Measurements from ENCODE around the gene MARF1. TPM values are rescaled to one million over a fixed set of nuclear protein-coding genes. Genes with fewer than 3 reads are reported as not detected.
A peak's percentile ranks its signal among the peaks of the same experiment; 100 is the strongest.
"Not testable (repeated sequence)": the region's sequence is repeated elsewhere in the genome, so short reads cannot be mapped to it uniquely, and the experiment has no call there.

The MARF1 gene
- polyA plus RNA-seq, 3 donors = 5.7 to 39.9 (median 9.8) TPM

GRCh38 chr16:15672514-15673167, 29.7 kb upstream of the MARF1 start:
- peaks cover 54% of the 10 kb centered on the region for H3K4me1 Mint-ChIP-seq
- peak overlapping the region; percentile 26 to 69 (median 32) for H3K4me3 ChIP-seq (replicated peaks in 1 of 3; ENCODE audit: low read depth in 2 of 3, low read length in 3 of 3)
- peak overlapping the region; percentile 97 to 98 for H3K27ac ChIP-seq (ENCODE audit: low read depth in 1 of 2, low read length in 2 of 2)
- no peaks in the 10 kb centered on the region for H3K9me3 ChIP-seq (replicated peaks in 1 of 2; ENCODE audit: control insufficient read depth in 1 of 2, insufficient read depth in 1 of 2, low read length in 2 of 2)
- peak overlapping the region; percentile 98 to 99 (median 99) for H3K27ac Mint-ChIP-seq
- intact Hi-C loops (cut with micrococcal nuclease) = loop anchor here in 1 of 2 donors (2.0 to 10.0 kb wide), 2 partner anchors 30 to 78 kb away; partner anchors contain the start of gene MARF1
- peaks cover 0 to 7% (median 2%) of the 10 kb centered on the region in 3 donors for H3K27me3 Mint-ChIP-seq (ENCODE audit: low read depth in 3 of 3)
- peaks cover 45 to 81% of the 10 kb centered on the region in 2 donors for H3K36me3 Mint-ChIP-seq
- peak overlapping the region; percentile 46 for H2AFZ ChIP-seq (ENCODE audit: insufficient read depth, low read depth, low read length, poor library complexity, severe bottlenecking)
- peaks cover 0 to 2% (median 0%) of the 10 kb centered on the region in 7 donors for H3K9me3 Mint-ChIP-seq
- H3K79me2 ChIP-seq (ENCODE audit: insufficient read depth, low read length) = peaks cover 73% of the 10 kb centered on the region
- H3K4me2 ChIP-seq (replicated peaks; ENCODE audit: extremely low read depth, low read length, poor library complexity, severe bottlenecking) = peak overlapping the region; percentile 65
- H3K27me3 ChIP-seq (ENCODE audit: control insufficient read depth in 2 of 2, insufficient read depth in 2 of 2, low read length in 2 of 2) = no peaks in the 10 kb centered on the region
- WGBS (ENCODE audit: insufficient coverage) = 3% methylated on average over 13 of the region's 20 CpGs
- TF ChIP-seq CTCF (IDR thresholded peaks at IDR 0.05) = no peak
- peak overlapping the region; percentile 80 for H3K9ac ChIP-seq (ENCODE audit: insufficient read depth, low read length, poor library complexity, severe bottlenecking)
- no peaks in the 10 kb centered on the region for H4K20me1 ChIP-seq (ENCODE audit: insufficient read depth, low read length)
- peak overlapping the region; percentile 78 to 88 for H3K4me3 Mint-ChIP-seq
- peaks cover 25 to 68% of the 10 kb centered on the region in 2 donors for H3K36me3 ChIP-seq (replicated peaks in 1 of 2; ENCODE audit: control insufficient read depth in 1 of 2, insufficient read depth in 2 of 2, low read length in 2 of 2)
- H3K4me1 ChIP-seq (ENCODE audit: control insufficient read depth in 1 of 2, insufficient read depth in 2 of 2, low read length in 2 of 2) = peaks cover 37 to 52% of the 10 kb centered on the region in 2 donors
- DNase-seq = peak; percentile 93 to 96 (median 93)

GRCh38 chr16:15672127-15672513, 29.2 kb upstream of the MARF1 start:
- H4K20me1 ChIP-seq (ENCODE audit: insufficient read depth, low read length); H3K9me3 ChIP-seq (replicated peaks in 1 of 2; ENCODE audit: control insufficient read depth in 1 of 2, insufficient read depth in 1 of 2, low read length in 2 of 2); H3K27me3 Mint-ChIP-seq (ENCODE audit: low read depth in 3 of 3); H3K9ac ChIP-seq (ENCODE audit: insufficient read depth, low read length, poor library complexity, severe bottlenecking); H3K9me3 Mint-ChIP-seq; H3K27me3 ChIP-seq (ENCODE audit: control insufficient read depth in 2 of 2, insufficient read depth in 2 of 2, low read length in 2 of 2): not testable (repeated sequence)
- peak overlapping the region in 1 of 2 donors; percentile 82 for H3K4me3 Mint-ChIP-seq
- peak overlapping the region; percentile 98 to 99 (median 99) for H3K27ac Mint-ChIP-seq
- H3K36me3 ChIP-seq (replicated peaks in 1 of 2; ENCODE audit: control insufficient read depth in 1 of 2, insufficient read depth in 2 of 2, low read length in 2 of 2) = peaks cover 26 to 68% of the 10 kb centered on the region in 2 donors
- peaks cover 54% of the 10 kb centered on the region for H3K4me1 Mint-ChIP-seq
- peak in 1 of 3 donors; percentile 26 for DNase-seq
- peak overlapping the region; percentile 97 to 98 for H3K27ac ChIP-seq (ENCODE audit: low read depth in 1 of 2, low read length in 2 of 2)
- intact Hi-C loops (cut with micrococcal nuclease) = loop anchor here in 1 of 2 donors (2.0 to 10.0 kb wide), 2 partner anchors 29 to 77 kb away; partner anchors contain the start of gene MARF1
- H2AFZ ChIP-seq (ENCODE audit: insufficient read depth, low read depth, low read length, poor library complexity, severe bottlenecking) = peak overlapping the region; percentile 46
- peaks cover 37 to 52% of the 10 kb centered on the region in 2 donors for H3K4me1 ChIP-seq (ENCODE audit: control insufficient read depth in 1 of 2, insufficient read depth in 2 of 2, low read length in 2 of 2)
- peak overlapping the region in 1 of 3 experiments; percentile 69 for H3K4me3 ChIP-seq (replicated peaks in 1 of 3; ENCODE audit: low read depth in 2 of 3, low read length in 3 of 3)
- peaks cover 48 to 84% of the 10 kb centered on the region in 2 donors for H3K36me3 Mint-ChIP-seq
- peak overlapping the region; percentile 65 for H3K4me2 ChIP-seq (replicated peaks; ENCODE audit: extremely low read depth, low read length, poor library complexity, severe bottlenecking)
- H3K79me2 ChIP-seq (ENCODE audit: insufficient read depth, low read length) = peaks cover 70% of the 10 kb centered on the region
- WGBS (ENCODE audit: insufficient coverage) = 77% methylated on average over 8 of the region's 10 CpGs
